ENCODE results near the gene DLG2. TPM values are rescaled to one million over a fixed set of nuclear protein-coding genes. Genes with fewer than 3 reads are reported as not detected.
A peak's percentile ranks its signal among the peaks of the same experiment; 100 is the strongest.

DLG2 gene
- total and polyA plus RNA-seq, 2 of the 8 experiments (the other 6 are each of a cell fraction or from before 2014, with no cell fraction given), result 1.7 to 14.3 TPM

DNA sequence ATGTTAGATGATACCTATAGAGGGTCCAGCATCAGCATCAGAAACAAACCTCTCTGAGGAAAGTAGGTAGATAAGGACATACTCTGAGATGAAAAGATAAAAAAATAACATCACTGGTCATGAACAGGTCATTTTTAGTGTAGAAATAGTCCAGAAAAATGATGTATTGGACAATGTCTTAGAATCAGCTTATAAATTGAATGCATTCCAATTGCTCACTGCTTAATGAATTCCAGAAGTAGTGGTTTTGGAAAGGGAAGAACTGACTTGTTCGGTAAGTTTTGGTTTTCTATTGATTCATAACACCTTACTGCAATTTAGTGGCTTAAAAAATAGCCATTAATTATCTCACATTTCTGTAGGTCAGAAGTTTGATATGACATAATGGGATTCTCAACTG lies 1411.5 kb downstream of the DLG2 start:
- ChIA-PET CTCF (ENCODE audit: partially characterized antibody) (no interaction called here), POLR2A (ENCODE audit: partially characterized antibody) (no interaction called here)
- no peak overlapping the region for H3K14ac ChIP-seq (ENCODE audit: insufficient read length)
- H3K4me1 ChIP-seq (replicated peaks in 1 of 4; ENCODE audit: control insufficient read depth in 3 of 4, insufficient read depth in 4 of 4, low read length in 3 of 4), result no peaks in the 10 kb centered on the region
- no peak overlapping the region for H2BK15ac ChIP-seq (ENCODE audit: low read length)
- peak; percentile 50 for FAIRE-seq
- no peak overlapping the region for H2BK12ac ChIP-seq (ENCODE audit: low read depth, low read length)
- no peaks in the 10 kb centered on the region for H3K23me2 ChIP-seq (ENCODE audit: low read depth, low read length)
- no peak overlapping the region for H2BK5ac ChIP-seq (ENCODE audit: low read depth, low read length)
- no peak overlapping the region for H3K23ac ChIP-seq (ENCODE audit: insufficient read length)
- no peak overlapping the region for H3K9ac ChIP-seq (replicated peaks in 1 of 4; ENCODE audit: extremely low read depth in 1 of 4, low read depth in 3 of 4, low read length in 3 of 4)
- no peak overlapping the region for H3K56ac ChIP-seq (replicated peaks; ENCODE audit: insufficient read length, low read depth, low read length)
- H4K5ac ChIP-seq (ENCODE audit: insufficient read length, low read depth, low read length), result no peak overlapping the region
- no peak for DNase-seq (ENCODE audit: low read depth in 1 of 2, low spot score in 2 of 2)
- no peak overlapping the region for H4K91ac ChIP-seq (replicated peaks; ENCODE audit: insufficient read length, low read length)
- H2AFZ ChIP-seq (ENCODE audit: low read length), result no peak overlapping the region
- H2AK5ac ChIP-seq (ENCODE audit: low read depth, low read length), result no peak overlapping the region
- no peak overlapping the region for H3K4ac ChIP-seq (replicated peaks; ENCODE audit: insufficient read length, low read depth, low read length)
- H3K4me2 ChIP-seq (ENCODE audit: insufficient read depth in 1 of 2, low read depth in 2 of 2, low read length in 2 of 2), result no peak overlapping the region
- H4K20me1 ChIP-seq (replicated peaks in 1 of 2; ENCODE audit: control insufficient read depth in 1 of 2, insufficient read depth in 2 of 2, low read length in 2 of 2), result no peaks in the 10 kb centered on the region
- H3K79me2 ChIP-seq (ENCODE audit: control insufficient read depth in 1 of 2, insufficient read depth in 2 of 2, low read length in 2 of 2), result no peaks in the 10 kb centered on the region
- no peak overlapping the region for H3K18ac ChIP-seq (ENCODE audit: extremely low read depth, low read length)
- no peaks in the 10 kb centered on the region for H3K79me1 ChIP-seq (ENCODE audit: low read depth, low read length)
- no peak overlapping the region for H2BK20ac ChIP-seq (ENCODE audit: low read length)
- no peak overlapping the region for H2BK120ac ChIP-seq (replicated peaks; ENCODE audit: low read depth, low read length)
- no peaks in the 10 kb centered on the region for H3K27me3 ChIP-seq (replicated peaks in 1 of 4; ENCODE audit: control insufficient read depth in 3 of 4, extremely low read depth in 1 of 4, insufficient read depth in 3 of 4, low read length in 3 of 4)
- no peaks in the 10 kb centered on the region for H3K36me3 ChIP-seq (ENCODE audit: control insufficient read depth in 2 of 4, insufficient read depth in 4 of 4, low read length in 3 of 4)
- no peaks in the 10 kb centered on the region for H3K9me3 ChIP-seq (ENCODE audit: insufficient read depth in 2 of 2, low read depth in 1 of 2, low read length in 1 of 2)
- WGBS, 2 experiments (ENCODE audit: extremely low coverage in 1 of 2, insufficient coverage in 1 of 2, insufficient read length in 1 of 2, insufficient replicate concordance in 2 of 2, low coverage in 1 of 2, low lambda C conversion rate in 2 of 2, missing lambda C conversion rate in 1 of 2), result 95% methylated on average over 1 of the region's 1 CpG; no CpG with 5 or more reads in 1 of the 2 experiments
- H3K4me3 ChIP-seq (ENCODE audit: extremely low read depth in 1 of 4, insufficient read depth in 2 of 4, low read depth in 3 of 4, low read length in 4 of 4), result no peak overlapping the region
- no peak overlapping the region for H4K8ac ChIP-seq (ENCODE audit: extremely low read depth, insufficient read depth, low read length)
- H3K27ac ChIP-seq (ENCODE audit: low read depth, low read length), result no peak overlapping the region
- TF ChIP-seq TAF7 (optimal IDR thresholded peaks at IDR 0.05; ENCODE audit: borderline replicate concordance, low read depth, low read length) (no peak), BRCA1 (IDR thresholded peaks at IDR 0.05; ENCODE audit: low read depth, low read length) (no peak), SIN3A (conservative IDR thresholded peaks at IDR 0.05 in 1 of 2, IDR thresholded peaks at IDR 0.05 in 1 of 2; ENCODE audit: low read depth in 1 of 2, low read length in 2 of 2) (no peak), KDM4A (IDR thresholded peaks at IDR 0.05; ENCODE audit: low read depth, low read length, severe bottlenecking) (no peak), TBP (IDR thresholded peaks at IDR 0.05; ENCODE audit: low read depth, low read length) (no peak), HDAC2 (IDR thresholded peaks at IDR 0.05; ENCODE audit: borderline replicate concordance in 1 of 2, low read depth in 2 of 2, low read length in 2 of 2) (no peak), RBBP5 (IDR thresholded peaks at IDR 0.05; ENCODE audit: borderline replicate concordance, low read depth, low read length) (no peak), TAF1 (IDR thresholded peaks at IDR 0.05; ENCODE audit: low read depth, low read length) (no peak), YY1 (IDR thresholded peaks at IDR 0.05; ENCODE audit: low read depth, low read length) (no peak)
- TF ChIP-seq, protein P1, sequence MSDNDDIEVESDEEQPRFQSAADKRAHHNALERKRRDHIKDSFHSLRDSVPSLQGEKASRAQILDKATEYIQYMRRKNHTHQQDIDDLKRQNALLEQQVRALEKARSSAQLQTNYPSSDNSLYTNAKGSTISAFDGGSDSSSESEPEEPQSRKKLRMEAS (IDR thresholded peaks at IDR 0.05), result no peak
